Measurements from ENCODE around the gene SOX18. TPM values are rescaled to one million over a fixed set of nuclear protein-coding genes. Genes with fewer than 3 reads are reported as not detected.
A peak's percentile ranks its signal among the peaks of the same experiment; 100 is the strongest.

Gene SOX18
- total and polyA plus RNA-seq, 2 of the 8 experiments (the other 6 are each of a cell fraction or from before 2014, with no cell fraction given) = 0.09 TPM; not detected in 1

GRCh38 chr20:64065062-64065973, 15.9 kb upstream of the SOX18 start:
- 75% methylated on average over 17 of the region's 27 CpGs; no CpG with 5 or more reads in 1 of the 2 experiments for whole genome bisulfite sequencing, 2 experiments (ENCODE audit: extremely low coverage in 1 of 2, insufficient coverage in 1 of 2, insufficient read length in 1 of 2, insufficient replicate concordance in 2 of 2, low coverage in 1 of 2, low lambda C conversion rate in 2 of 2, missing lambda C conversion rate in 1 of 2)
- H3K56ac ChIP-seq (replicated peaks; ENCODE audit: insufficient read length, low read depth, low read length) = no peak overlapping the region
- H4K8ac ChIP-seq (ENCODE audit: extremely low read depth, insufficient read depth, low read length) = 0 out of 2 replicates have a peak overlapping the region, but pooled peaks have one; percentile 9
- H3K23me2 ChIP-seq (ENCODE audit: low read depth, low read length) = peaks cover 2% of the 10 kb centered on the region; the same call in 1 of the 2 replicates
- no peaks in the 10 kb centered on the region for H3K79me2 ChIP-seq (ENCODE audit: control insufficient read depth in 1 of 2, insufficient read depth in 2 of 2, low read length in 2 of 2)
- H3K9me3 ChIP-seq (ENCODE audit: insufficient read depth in 2 of 2, low read depth in 1 of 2, low read length in 1 of 2) = no peaks in the 10 kb centered on the region
- DNase-seq (ENCODE audit: low read depth in 1 of 2, low spot score in 2 of 2) = no peak
- CTCF ChIA-PET (ENCODE audit: partially characterized antibody) = interaction anchor here (0.6 to 2.5 kb wide), 5 partner anchors 11 to 166 kb away, joined by 3 to 17 read pairs (median 4); partner anchors contain the start of genes OPRL1 and RGS19
- H2AK5ac ChIP-seq (ENCODE audit: low read depth, low read length) = peak overlapping the region; percentile 82; the same call in 1 of the 2 replicates
- peaks cover 3 to 20% (median 10%) of the 10 kb centered on the region in 4 experiments for H3K4me1 ChIP-seq (replicated peaks in 1 of 4; ENCODE audit: control insufficient read depth in 3 of 4, insufficient read depth in 4 of 4, low read length in 3 of 4)
- H2BK20ac ChIP-seq (ENCODE audit: low read length) = no peak overlapping the region
- POLR2A ChIA-PET (ENCODE audit: partially characterized antibody) = interaction anchor here (0.8 to 4.5 kb wide), 5 partner anchors 9 to 85 kb away, joined by 3 to 27 read pairs (median 4); partner anchors contain the start of genes OPRL1, PRPF6 and RGS19
- H3K36me3 ChIP-seq (ENCODE audit: control insufficient read depth in 2 of 4, insufficient read depth in 4 of 4, low read length in 3 of 4) = no peaks in the 10 kb centered on the region
- H3K23ac ChIP-seq (ENCODE audit: insufficient read length) = no peak overlapping the region
- FAIRE-seq = no peak
- no peak overlapping the region for H3K14ac ChIP-seq (ENCODE audit: insufficient read length)
- H3K9ac ChIP-seq (replicated peaks in 1 of 4; ENCODE audit: extremely low read depth in 1 of 4, low read depth in 3 of 4, low read length in 3 of 4) = no peak overlapping the region
- H3K4me3 ChIP-seq (ENCODE audit: extremely low read depth in 1 of 4, insufficient read depth in 2 of 4, low read depth in 3 of 4, low read length in 4 of 4) = no peak overlapping the region
- H2BK120ac ChIP-seq (replicated peaks; ENCODE audit: low read depth, low read length) = no peak overlapping the region
- H2BK15ac ChIP-seq (ENCODE audit: low read length) = no peak overlapping the region; the same call in 1 of the 2 replicates
- H3K4ac ChIP-seq (replicated peaks; ENCODE audit: insufficient read length, low read depth, low read length) = no peak overlapping the region
- no peak overlapping the region for H3K27ac ChIP-seq (ENCODE audit: low read depth, low read length)
- H2BK12ac ChIP-seq (ENCODE audit: low read depth, low read length) = peak overlapping the region; percentile 68; the same call in 1 of the 2 replicates
- TF ChIP-seq MAFK (IDR thresholded peaks at IDR 0.05; ENCODE audit: low read depth, low read length) (no peak), CHD2 (IDR thresholded peaks at IDR 0.05; ENCODE audit: low read length) (no peak), RAD21 (IDR thresholded peaks at IDR 0.05 in 1 of 2, conservative IDR thresholded peaks at IDR 0.05 in 1 of 2; ENCODE audit: low read depth in 2 of 2, low read length in 2 of 2) (no peak), ASH2L (IDR thresholded peaks at IDR 0.05; ENCODE audit: low read length) (no peak), SIX5 (IDR thresholded peaks at IDR 0.05; ENCODE audit: low read depth, low read length) (no peak), RFX5 (IDR thresholded peaks at IDR 0.05; ENCODE audit: borderline replicate concordance, low read depth, low read length) (no peak), KDM5A (IDR thresholded peaks at IDR 0.05; ENCODE audit: low read length) (no peak), BRCA1 (IDR thresholded peaks at IDR 0.05; ENCODE audit: low read depth, low read length) (no peak)
- H3K27me3 ChIP-seq (replicated peaks in 1 of 4; ENCODE audit: control insufficient read depth in 3 of 4, extremely low read depth in 1 of 4, insufficient read depth in 3 of 4, low read length in 3 of 4) = no peaks in the 10 kb centered on the region
- H4K20me1 ChIP-seq (replicated peaks in 1 of 2; ENCODE audit: control insufficient read depth in 1 of 2, insufficient read depth in 2 of 2, low read length in 2 of 2) = peaks cover 2 to 8% of the 10 kb centered on the region in 2 experiments
- no peak overlapping the region for H4K91ac ChIP-seq (replicated peaks; ENCODE audit: insufficient read length, low read length)
- H3K79me1 ChIP-seq (ENCODE audit: low read depth, low read length) = no peaks in the 10 kb centered on the region
- peak overlapping the region in 1 of 2 experiments; percentile 1; a peak in 1 of 4 replicates for H3K4me2 ChIP-seq (ENCODE audit: insufficient read depth in 1 of 2, low read depth in 2 of 2, low read length in 2 of 2)
- no peak overlapping the region for H2AFZ ChIP-seq (ENCODE audit: low read length)
- no peak overlapping the region for H3K18ac ChIP-seq (ENCODE audit: extremely low read depth, low read length)
- 0 out of 2 replicates have a peak overlapping the region, but pooled peaks have one; percentile 44 for H2BK5ac ChIP-seq (ENCODE audit: low read depth, low read length)
- H4K5ac ChIP-seq (ENCODE audit: insufficient read length, low read depth, low read length) = no peak overlapping the region

Measured in H1 (cell line).